Neural crest cell (in vitro differentiated cells): ENCODE data around the gene NAPA. TPM values are rescaled to one million over a fixed set of nuclear protein-coding genes. Genes with fewer than 3 reads are reported as not detected.

ENCODE experiments used
- DNase-seq: peaks from one replicate; pipeline ENCODE4 v3.0.0; 2021; ENCODE audit warnings: low read depth, mixed read lengths, low spot score
- H3K27ac Mint-ChIP-seq: one replicate; pipeline ENCODE4 v1.8.0; 2021; ENCODE audit warnings: mild to moderate bottlenecking, mixed read lengths; ENCODE audit not compliant: unreplicated experiment
- H3K27me3 Mint-ChIP-seq: 2 replicates; pipeline ENCODE4 v1.8.0; 2021; ENCODE audit warnings: low read depth, mild to moderate bottlenecking, mixed read lengths
- H3K36me3 Mint-ChIP-seq: 2 replicates; pipeline ENCODE4 v1.8.0; 2021; ENCODE audit warnings: low read depth, mild to moderate bottlenecking, mixed read lengths
- H3K4me1 Mint-ChIP-seq: 2 replicates; pipeline ENCODE4 v1.8.0; 2021; ENCODE audit warnings: mixed read lengths
- H3K4me3 Mint-ChIP-seq: one replicate; pipeline ENCODE4 v1.8.0; 2021; ENCODE audit warnings: mild to moderate bottlenecking, mixed read lengths
- H3K9me3 Mint-ChIP-seq: 2 replicates; pipeline ENCODE4 v1.8.0; 2021; ENCODE audit warnings: mixed read lengths
- CTCF ChIP-seq: fragments of 200-600 bp; sonication (generic); conservative IDR thresholded peaks from 2 replicates; pipeline ENCODE4 v1.5.0; 2021; ENCODE audit warnings: antibody characterized with exemption, mild to moderate bottlenecking
- total RNA-seq: library from RNA; stranded (reverse); gene quantifications from 2 replicates; pipeline ENCODE4 v1.2.1, GENCODE V29; 2021

NAPA gene
- total RNA-seq, 1 donor from 2014 or later = 67.2 TPM

- H3K9me3 Mint-ChIP-seq = no peaks in the 10 kb centered on the region
- H3K4me1 Mint-ChIP-seq = peaks cover 15% of the 10 kb centered on the region
- DNase-seq = peak; percentile 93
- H3K36me3 Mint-ChIP-seq = no peaks in the 10 kb centered on the region
- H3K27ac Mint-ChIP-seq = peak within 1 kb of the TSS; percentile 99
- peak; percentile 98 for TF ChIP-seq CTCF
- H3K27me3 Mint-ChIP-seq = peaks cover 20% of the 10 kb centered on the region
- H3K4me3 Mint-ChIP-seq = peak within 1 kb of the TSS; percentile 98
These were observed 30.8 kb downstream of the NAPA start, which contains the start of gene KPTN for GRCh38 chr19:47483800-47484690. Gene KPTN (minus strand): TSS chr19:47484219. CDS start chr19:47484160, 59 bp downstream.

- Mint-ChIP-seq H3K9me3 (no peaks in the 10 kb centered on the region), H3K27ac (peak overlapping the region; percentile 99), H3K4me3 (peak overlapping the region; percentile 98), H3K4me1 (peaks cover 15% of the 10 kb centered on the region), H3K27me3 (peaks cover 22% of the 10 kb centered on the region), H3K36me3 (peaks cover 2% of the 10 kb centered on the region)
- no peak for DNase-seq
- no peak for TF ChIP-seq CTCF
These were observed 31.7 kb downstream of the NAPA start for GRCh38 chr19:47483200-47483599.

- Mint-ChIP-seq H3K27me3 (peaks cover 22% of the 10 kb centered on the region), H3K4me3 (peak overlapping the region; percentile 66)
- no peak for TF ChIP-seq CTCF
These were observed 33.3 kb downstream of the NAPA start for GRCh38 chr19:47481460-47482052.

GRCh38 chr19:47480658-47481057 lies 34.2 kb downstream of the NAPA start:
- Mint-ChIP-seq H3K4me1 (peaks cover 15% of the 10 kb centered on the region), H3K4me3 (peak overlapping the region; percentile 17), H3K36me3 (peaks cover 2% of the 10 kb centered on the region), H3K9me3 (no peaks in the 10 kb centered on the region), H3K27ac (no peak overlapping the region), H3K27me3 (peaks cover 22% of the 10 kb centered on the region)
- DNase-seq = no peak
- no peak for TF ChIP-seq CTCF

More at GRCh38 chr19:47481460-47482052, 33.3 kb downstream of the NAPA start:
- DNase-seq = no peak
- Mint-ChIP-seq H3K9me3 (no peaks in the 10 kb centered on the region), H3K27ac (no peak overlapping the region), H3K36me3 (peaks cover 2% of the 10 kb centered on the region), H3K4me1 (peaks cover 15% of the 10 kb centered on the region)

GRCh38 chr19:47479701-47480503 lies 35.0 kb downstream of the NAPA start:
- H3K36me3 Mint-ChIP-seq = peaks cover 2% of the 10 kb centered on the region
- no peak for TF ChIP-seq CTCF
- no peak overlapping the region for H3K27ac Mint-ChIP-seq
- DNase-seq = no peak
- H3K4me3 Mint-ChIP-seq = no peak overlapping the region
- H3K9me3 Mint-ChIP-seq = no peaks in the 10 kb centered on the region
- peaks cover 13% of the 10 kb centered on the region for H3K4me1 Mint-ChIP-seq
- H3K27me3 Mint-ChIP-seq = peaks cover 22% of the 10 kb centered on the region
